Measurements from ENCODE around the gene PRPF40B. TPM values are rescaled to one million over a fixed set of nuclear protein-coding genes. Genes with fewer than 3 reads are reported as not detected.

The PRPF40B gene
- total and polyA plus RNA-seq, 9 of the 15 experiments (the other 6 are each of a cell fraction or from before 2014, with no cell fraction given) = 0.55 to 10.6 (median 4.8) TPM

GRCh38 chr12:49635656-49636055 is 12.3 kb downstream of the PRPF40B start (continued):
- TF ChIP-seq ZNF740 (CRISPR knock-in tag; IDR thresholded peaks at IDR 0.05) (no peak), ZNF740 (tag; IDR thresholded peaks at IDR 0.05) (no peak)

GRCh38 chr12:49636574-49636973 is 13.2 kb downstream of the PRPF40B start:
- Histone ChIP-seq H3K27me3 (ENCODE audit: control insufficient read depth in 2 of 2, insufficient read depth in 2 of 2, low read length in 2 of 2) (no peaks in the 10 kb centered on the region), H3K27ac (ENCODE audit: extremely low read depth, low read depth, low read length) (no peak overlapping the region), H3K9ac (ENCODE audit: insufficient read depth in 1 of 2, low read depth in 2 of 2, low read length in 2 of 2) (no peak overlapping the region), H3K9me3 (replicated peaks; ENCODE audit: control insufficient read depth, insufficient read depth, low read depth, low read length) (no peaks in the 10 kb centered on the region), H3K4me1 (replicated peaks in 1 of 2; ENCODE audit: control insufficient read depth in 2 of 2, insufficient read depth in 2 of 2, low read length in 2 of 2) (peaks cover 3 to 11% of the 10 kb centered on the region in 2 experiments; a peak in 3 of 5 replicates), H3K4me2 (ENCODE audit: insufficient read depth, low read length) (no peak overlapping the region), H2AFZ (ENCODE audit: low read depth, low read length) (peak overlapping the region; percentile 82; the same call in 1 of the 2 replicates), H3K79me2 (ENCODE audit: control insufficient read depth, insufficient read depth, low read length) (no peaks in the 10 kb centered on the region), H3K36me3 (ENCODE audit: control insufficient read depth, insufficient read depth, low read length) (no peaks in the 10 kb centered on the region), H3K9me1 (ENCODE audit: control insufficient read depth, insufficient read depth, low read length) (no peaks in the 10 kb centered on the region), H3K4me3 (no peak overlapping the region), H4K20me1 (replicated peaks; ENCODE audit: control insufficient read depth, insufficient read depth, low read length) (no peaks in the 10 kb centered on the region)
- intact Hi-C loops (cut with micrococcal nuclease) = loop anchor here (2.0 kb wide), 1 partner anchor 70 kb away; the partner anchor contains the start of gene FMNL3
- FAIRE-seq (no peak), DNase-seq (ENCODE audit: extremely low read depth in 1 of 4, low spot score in 3 of 4) (no peak), ATAC-seq (no peak)
- in situ Hi-C loops (cut with MboI) = no loop called here
- WGBS (ENCODE audit: insufficient coverage, low coverage, missing lambda C conversion rate) = 66% methylated on average over 6 of the region's 13 CpGs
- CTCF ChIA-PET (ENCODE audit: low intra/inter-chr PET ratio) = interaction anchor here (1.0 kb wide), 1 partner anchor 71 kb away, joined by 3 read pairs; the partner anchor contains the start of gene FMNL3
- no TSS peak for BruUV-seq (replicated peaks)
- POLR2A ChIA-PET = interaction anchor here (0.6 to 3.2 kb wide), 8 partner anchors 9 to 233 kb away, joined by 3 to 18 read pairs (median 4); partner anchors contain the start of gene TMBIM6
- TF ChIP-seq ZNF561 (CRISPR knock-in tag; conservative IDR thresholded peaks at IDR 0.05) = no peak
- no peak for TF ChIP-seq ETV6 (IDR thresholded peaks at IDR 0.05; ENCODE audit: borderline replicate concordance in 1 of 2, low read depth in 2 of 2, low read length in 1 of 2)
- TF ChIP-seq ETV6 (CRISPR knock-in tag; IDR thresholded peaks at IDR 0.05; ENCODE audit: borderline replicate concordance) = no peak
- no peak for TF ChIP-seq SETDB1 (IDR thresholded peaks at IDR 0.05; ENCODE audit: low read length)
- no peak for TF ChIP-seq SMARCA5 (IDR thresholded peaks at IDR 0.05)
- no peak for TF ChIP-seq HDAC1 (IDR thresholded peaks at IDR 0.05)
- no peak for TF ChIP-seq RBFOX2 (IDR thresholded peaks at IDR 0.05; ENCODE audit: low read depth, low read length)
- TF ChIP-seq ZNF165 (CRISPR knock-in tag; IDR thresholded peaks at IDR 0.05; ENCODE audit: borderline replicate concordance) = no peak
- no peak for TF ChIP-seq NKRF (IDR thresholded peaks at IDR 0.05; ENCODE audit: borderline replicate concordance)
- no peak for TF ChIP-seq PRDM10 (IDR thresholded peaks at IDR 0.05; ENCODE audit: partially characterized antibody)
- TF ChIP-seq ZFPM2 (CRISPR knock-in tag; IDR thresholded peaks at IDR 0.05) = no peak
- no peak for TF ChIP-seq RFX5 (IDR thresholded peaks at IDR 0.05; ENCODE audit: low read depth, low read length)

Data from K562 (cell line).